HCT116 (cell line): ENCODE results near the gene ESAM. TPM values are rescaled to one million over a fixed set of nuclear protein-coding genes. Genes with fewer than 3 reads are reported as not detected.
A peak's percentile ranks its signal among the peaks of the same experiment; 100 is the strongest.

Source experiments
- ATAC-seq: fragments of 200-7000 bp; cut with Tn5 transposase; 2 replicates; pipeline ENCODE4 v1.9.1; 2020; ENCODE audit warnings: mild to moderate bottlenecking, moderate library complexity
- BruUV-seq: library from RNA; stranded (reverse); fragments of 400-500 nt; replicated peaks from 2 replicates; lab custom pipeline; 2021; lab: Mats Ljungman, UMichigan
- CTCF ChIA-PET: fragments of 300-600 bp; sonication (Branson Sonifier 250); formaldehyde crosslinking; loops from one replicate; lab custom pipeline; 2021; ENCODE audit warnings: antibody characterized with exemption; lab: Charles Lee
- POLR2A ChIA-PET: fragments of 300-600, 350-600 bp; sonication (Branson Sonifier 250); formaldehyde crosslinking; loops from one replicate; lab custom pipeline; 2021; ENCODE audit warnings: antibody characterized with exemption; lab: Charles Lee
- RAD21 ChIA-PET, 2 experiments: fragments of 300-600 bp; sonication (Branson Sonifier 250); formaldehyde crosslinking; loops; one replicate each; lab custom pipeline; 2023; ENCODE audit warnings: low total read pairs in 2 of 2; ENCODE audit not compliant: uncharacterized antibody in 2 of 2, unreplicated experiment in 2 of 2, low non-redundant PET in 1 of 2; lab: Charles Lee
- DNase-seq: peaks from one replicate; pipeline ENCODE4 v3.0.0-alpha.2; 2010; ENCODE audit warnings: low read depth, low spot score
- H2AFZ ChIP-seq: fragments of 200-600 bp; shearing (Covaris generic), sonication (generic); 2 replicates; pipeline ENCODE4 v1.6.1; 2017; ENCODE audit warnings: low read depth, mixed run types, mixed read lengths, antibody characterized with exemption, low read length; ENCODE audit not compliant: poor library complexity, severe bottlenecking
- H3K27ac ChIP-seq: 2 replicates; pipeline ENCODE4 v1.5.1; 2012; ENCODE audit warnings: low read depth, low read length
- H3K27me3 ChIP-seq: fragments of 200-600 bp; sonication (generic); 2 replicates; pipeline ENCODE4 v1.6.1; 2016; ENCODE audit warnings: mixed run types, low read length, mixed read lengths; ENCODE audit not compliant: insufficient read depth
- H3K36me3 ChIP-seq, 2 experiments: fragments of 200-500 bp in 1 of 2; fragments of 200-600 bp in 1 of 2; sonication (Bioruptor generic) in 1 of 2; sonication (generic) in 1 of 2; 2 replicates each; pipeline versions ENCODE4 v1.5.1 to v1.6.1; 2014 to 2016; ENCODE audit warnings: low read length in 2 of 2, inconsistent platforms in 1 of 2, mixed read lengths in 1 of 2, mixed run types in 1 of 2; ENCODE audit not compliant: insufficient read depth in 2 of 2, control insufficient read depth in 1 of 2
- H3K4me1 ChIP-seq, 2 experiments: fragments of 200-600 bp in 1 of 2; sonication (generic) in 1 of 2; 2 replicates each; pipeline versions ENCODE4 v1.5.1 to v1.6.1; 2012 to 2017; ENCODE audit warnings: low read length in 2 of 2, inconsistent platforms in 1 of 2, mild to moderate bottlenecking in 1 of 2, mixed read lengths in 1 of 2, mixed run types in 1 of 2, moderate library complexity in 1 of 2; ENCODE audit not compliant: insufficient read depth in 2 of 2, control insufficient read depth in 1 of 2
- H3K4me2 ChIP-seq: fragments of 200-600 bp; sonication (generic); 2 replicates; pipeline ENCODE4 v1.6.1; 2017; ENCODE audit warnings: mixed run types, low read length, mixed read lengths
- H3K4me3 ChIP-seq, 2 experiments: fragments of 200-600 bp in 1 of 2; sonication (generic) in 1 of 2; replicated peaks in 1 of 2; 2 replicates each; pipeline ENCODE4 v1.5.1; 2011 to 2016; ENCODE audit warnings: low read length in 2 of 2, control low read depth in 1 of 2, low read depth in 1 of 2, mild to moderate bottlenecking in 1 of 2, mixed read lengths in 1 of 2, mixed run types in 1 of 2
- H3K79me2 ChIP-seq: fragments of 200-600 bp; sonication (generic); 2 replicates; pipeline ENCODE4 v1.6.1; 2017; ENCODE audit warnings: mild to moderate bottlenecking, mixed run types, low read length, moderate library complexity, mixed read lengths; ENCODE audit not compliant: insufficient read depth
- H3K9ac ChIP-seq: fragments of 200-600 bp; sonication (generic); 2 replicates; pipeline ENCODE4 v1.6.1; 2016; ENCODE audit warnings: low read length, mixed read lengths
- H3K9me2 ChIP-seq: fragments of 200-600 bp; sonication (generic), shearing (Covaris generic); 2 replicates; pipeline ENCODE4 v1.6.1; 2017; ENCODE audit warnings: mixed run types, mild to moderate bottlenecking, moderate library complexity; ENCODE audit not compliant: insufficient read depth
- H3K9me3 ChIP-seq, 2 experiments: fragments of 200-500 bp in 1 of 2; fragments of 200-600 bp in 1 of 2; sonication (Bioruptor generic) in 1 of 2; sonication (generic) in 1 of 2; 2 replicates each; pipeline ENCODE4 v1.6.1; 2014 to 2017; ENCODE audit warnings: low read length in 2 of 2, mixed read lengths in 2 of 2, inconsistent platforms in 1 of 2, low read depth in 1 of 2, mild to moderate bottlenecking in 1 of 2, mixed run types in 1 of 2, moderate library complexity in 1 of 2; ENCODE audit not compliant: control insufficient read depth in 1 of 2, insufficient read depth in 1 of 2
- H4K20me1 ChIP-seq: fragments of 200-600 bp; sonication (generic), shearing (Covaris generic); 2 replicates; pipeline ENCODE4 v1.6.1; 2017; ENCODE audit warnings: mixed run types, mild to moderate bottlenecking, moderate library complexity; ENCODE audit not compliant: insufficient read depth
- CBX3 ChIP-seq: IDR thresholded peaks from 2 replicates; pipeline ENCODE4 v1.6.1; 2012; ENCODE audit warnings: low read depth
- CEBPB ChIP-seq: IDR thresholded peaks from 2 replicates; pipeline ENCODE4 v1.6.1; 2012; ENCODE audit warnings: low read depth
- CTCF ChIP-seq, 3 experiments: fragments of 200-600 bp in 1 of 3; sonication (generic) in 1 of 3; IDR thresholded peaks in 2 of 3; conservative IDR thresholded peaks in 1 of 3; 2 replicates each; pipeline ENCODE4 v1.5.1; 2012 to 2017; ENCODE audit warnings: low read depth in 2 of 3, low read length in 2 of 3, antibody characterized with exemption in 1 of 3, borderline replicate concordance in 1 of 3, control low read depth in 1 of 3, mild to moderate bottlenecking in 1 of 3, mixed read lengths in 1 of 3, mixed run types in 1 of 3, moderate library complexity in 1 of 3; ENCODE audit not compliant: insufficient read depth in 1 of 3
- EZH2phosphoT487 ChIP-seq: fragments of 200-600 bp; IDR thresholded peaks from 2 replicates; pipeline ENCODE4 v1.6.1; 2018; ENCODE audit warnings: antibody characterized with exemption, borderline replicate concordance
- FOSL1 ChIP-seq: IDR thresholded peaks from 2 replicates; pipeline ENCODE4 v1.6.1; 2012; ENCODE audit warnings: low read depth
- POLR2AphosphoS5 ChIP-seq: IDR thresholded peaks from 2 replicates; pipeline ENCODE4 v1.6.1; 2011; ENCODE audit warnings: mild to moderate bottlenecking, low read depth, low read length, moderate library complexity
- SP1 ChIP-seq: IDR thresholded peaks from 2 replicates; pipeline ENCODE4 v1.6.1; 2012; ENCODE audit warnings: low read depth
- SRF ChIP-seq: IDR thresholded peaks from 2 replicates; pipeline ENCODE4 v1.6.1; 2012; ENCODE audit warnings: low read depth
- ZFX ChIP-seq: fragments of 450-650 bp; IDR thresholded peaks from 2 replicates; pipeline ENCODE4 v1.6.1; 2017
- intact Hi-C: fragments of 100-400 bp; cut with micrococcal nuclease; formaldehyde crosslinking; loops from 2 replicates; pipeline ENCODE4 v1.10.0; 2022
- total RNA-seq: library from RNA; stranded (reverse); gene quantifications from one replicate; pipeline ENCODE4 v1.2.1, GENCODE V29; 2021; ENCODE audit not compliant: unreplicated experiment

The ESAM gene
- total RNA-seq, 1 experiment from 2014 or later: 6.1 TPM

- ChIA-PET CTCF (interaction anchor here (1.3 kb wide), 1 partner anchor 23 kb away, joined by 4 read pairs; no protein-coding TSS in a partner anchor), POLR2A (no interaction called here), RAD21 (interaction anchor here in 1 of 2 experiments (0.5 kb wide), 1 partner anchor 35 kb away, joined by 6 read pairs; no protein-coding TSS in a partner anchor)
- peak overlapping the region; percentile 8 for H2AFZ ChIP-seq
- TF ChIP-seq SP1 (no peak), CBX3 (no peak), ZFX (no peak), POLR2AphosphoS5 (no peak), CEBPB (no peak), EZH2phosphoT487 (no peak), CTCF (IDR thresholded peaks at IDR 0.05 in 2 of 3, conservative IDR thresholded peaks at IDR 0.05 in 1 of 3; ENCODE audit: borderline replicate concordance in 1 of 3, insufficient read depth in 1 of 3, low read depth in 2 of 3, low read length in 2 of 3) (no peak), SRF (no peak), FOSL1 (no peak)
- TSS peak; percentile 72 for BruUV-seq
- H3K4me1 ChIP-seq: peaks cover 6 to 19% of the 10 kb centered on the region in 2 experiments; a peak in 3 of 4 replicates
- H3K9me2 ChIP-seq: no peaks in the 10 kb centered on the region
- H3K27me3 ChIP-seq: no peaks in the 10 kb centered on the region
- intact Hi-C loops: no loop called here
- H3K27ac ChIP-seq: peak overlapping the region; percentile 74; the same call in 1 of the 2 replicates
- ATAC-seq (0 out of 2 replicates have a peak, but pooled peaks have one; percentile 3), DNase-seq (no peak)
- H3K79me2 ChIP-seq: peaks cover 40% of the 10 kb centered on the region
- H3K9ac ChIP-seq: peak overlapping the region; percentile 80
- H3K36me3 ChIP-seq: no peaks in the 10 kb centered on the region
- H3K4me3 ChIP-seq: peak overlapping the region; percentile 73 to 75
- H4K20me1 ChIP-seq: no peaks in the 10 kb centered on the region
- no peaks in the 10 kb centered on the region for H3K9me3 ChIP-seq
- peak overlapping the region; percentile 78 for H3K4me2 ChIP-seq
Observed at GRCh38 chr11:124801014-124801413, 38.9 kb upstream of the ESAM start.
